Measurements from ENCODE around the gene USP9X.
"Not testable (repeated sequence)": the region's sequence is repeated elsewhere in the genome, so short reads cannot be mapped to it uniquely, and the experiment has no call there.

Gene USP9X

GRCh38 chrX:41105005-41105404, 19.8 kb downstream of the USP9X start:
- DNase-seq (ENCODE audit: low read depth) = no peak
- no peak overlapping the region for H3K4me3 ChIP-seq (ENCODE audit: low read depth, low read length)
- TF ChIP-seq CTCF (IDR thresholded peaks at IDR 0.05; ENCODE audit: insufficient read depth, low read depth, low read length, missing control alignments) = no peak

GRCh38 chrX:41106257-41106656, 21.0 kb downstream of the USP9X start:
- DNase-seq (ENCODE audit: low read depth); H3K4me3 ChIP-seq (ENCODE audit: low read depth, low read length): not testable (repeated sequence)

- no peak for TF ChIP-seq CTCF (IDR thresholded peaks at IDR 0.05; ENCODE audit: insufficient read depth, low read depth, low read length, missing control alignments)
- no peak overlapping the region for H3K4me3 ChIP-seq (ENCODE audit: low read depth, low read length)
- DNase-seq (ENCODE audit: low read depth) = no peak
Observed at GRCh38 chrX:41108007-41108406, 22.8 kb downstream of the USP9X start.

GRCh38 chrX:41108463-41109205, 23.4 kb downstream of the USP9X start:
- no peak for DNase-seq (ENCODE audit: low read depth)
- no peak overlapping the region for H3K4me3 ChIP-seq (ENCODE audit: low read depth, low read length)
- TF ChIP-seq CTCF (IDR thresholded peaks at IDR 0.05; ENCODE audit: insufficient read depth, low read depth, low read length, missing control alignments) = no peak

- H3K4me3 ChIP-seq (ENCODE audit: low read depth, low read length) = no peak overlapping the region
- DNase-seq (ENCODE audit: low read depth) = no peak
- TF ChIP-seq CTCF (IDR thresholded peaks at IDR 0.05; ENCODE audit: insufficient read depth, low read depth, low read length, missing control alignments) = no peak
Observed at GRCh38 chrX:41110801-41111625, 25.8 kb downstream of the USP9X start.

GRCh38 chrX:41115104-41115425, 29.8 kb downstream of the USP9X start:
- not testable (repeated sequence) for H3K4me3 ChIP-seq (ENCODE audit: low read depth, low read length)
- peak; percentile 41 for DNase-seq (ENCODE audit: low read depth)

More at GRCh38 chrX:41115104-41115425, 29.8 kb downstream of the USP9X start:
- TF ChIP-seq CTCF (IDR thresholded peaks at IDR 0.05; ENCODE audit: insufficient read depth, low read depth, low read length, missing control alignments) = peak; percentile 47

Measured in GM12865 (cell line).